IMR-90 (cell line): ENCODE results near the gene DDX52. TPM values are rescaled to one million over a fixed set of nuclear protein-coding genes. Genes with fewer than 3 reads are reported as not detected.

Experiments
- ATAC-seq: fragments of 200-7000 bp; cut with Tn5 transposase; 2 replicates; pipeline ENCODE4 v1.9.1; 2020; ENCODE audit warnings: low read depth, mild to moderate bottlenecking, moderate library complexity
- BruUV-seq: library from RNA; stranded (reverse); fragments of 400-500 nt; replicated peaks from 2 replicates; lab custom pipeline; 2021; lab: Mats Ljungman, UMichigan
- CTCF ChIA-PET: fragments of 300-600 bp; formaldehyde crosslinking; extraction: SDS; loops from one replicate; lab custom pipeline; 2021; ENCODE audit warnings: antibody characterized with exemption; lab: Yijun Ruan, JAX
- POLR2A ChIA-PET: fragments of 300-600 bp; sonication (Branson Sonifier 250); formaldehyde crosslinking; loops from one replicate; lab custom pipeline; 2022; ENCODE audit warnings: antibody characterized with exemption; ENCODE audit not compliant: unreplicated experiment; lab: Charles Lee
- DNase-seq: peaks from one replicate; pipeline ENCODE4 v3.0.0; 2013
- H2AFZ ChIP-seq: replicated peaks from 2 replicates; pipeline ENCODE3; 2013; ENCODE audit warnings: low read length, mild to moderate bottlenecking; ENCODE audit not compliant: poor library complexity
- H2AK5ac ChIP-seq: 2 replicates; pipeline ENCODE4 v1.6.1; 2013; ENCODE audit warnings: low read depth, low read length, inconsistent platforms
- H2AK9ac ChIP-seq: replicated peaks from 2 replicates; pipeline ENCODE3; 2013; ENCODE audit warnings: mild to moderate bottlenecking, low read depth, low read length, moderate library complexity; ENCODE audit not compliant: poor library complexity
- H2BK120ac ChIP-seq: 2 replicates; pipeline ENCODE4 v1.6.1; 2013; ENCODE audit warnings: low read depth, low read length, inconsistent platforms
- H2BK15ac ChIP-seq: 3 replicates; pipeline ENCODE4 v1.6.1; 2013; ENCODE audit warnings: low read depth, low read length, inconsistent platforms
- H2BK20ac ChIP-seq: 2 replicates; pipeline ENCODE4 v1.6.1; 2013; ENCODE audit warnings: low read depth, mild to moderate bottlenecking, inconsistent platforms, low read length, moderate library complexity
- H2BK5ac ChIP-seq: 2 replicates; pipeline ENCODE4 v1.6.1; 2013; ENCODE audit warnings: mild to moderate bottlenecking, low read depth, low read length, inconsistent platforms; ENCODE audit not compliant: poor library complexity, severe bottlenecking
- H3K14ac ChIP-seq: replicated peaks from 2 replicates; pipeline ENCODE4 v1.6.1; 2013; ENCODE audit warnings: low read depth, low read length, inconsistent platforms
- H3K18ac ChIP-seq: 2 replicates; pipeline ENCODE4 v1.6.1; 2013; ENCODE audit warnings: low read depth, low read length, control low read depth
- H3K23ac ChIP-seq: 2 replicates; pipeline ENCODE4 v1.6.1; 2013; ENCODE audit warnings: low read depth, low read length, inconsistent platforms
- H3K27ac ChIP-seq: 2 replicates; pipeline ENCODE4 v1.5.1; 2013; ENCODE audit warnings: mild to moderate bottlenecking, control low read depth, low read length; ENCODE audit not compliant: insufficient read depth
- H3K27me3 ChIP-seq: 2 replicates; pipeline ENCODE4 v1.6.1; 2013; ENCODE audit warnings: low read length; ENCODE audit not compliant: control insufficient read depth, insufficient read depth
- H3K36me3 ChIP-seq: 2 replicates; pipeline ENCODE4 v1.6.1; 2013; ENCODE audit warnings: low read length, mixed read lengths; ENCODE audit not compliant: control insufficient read depth, insufficient read depth
- H3K4ac ChIP-seq: 2 replicates; pipeline ENCODE4 v1.6.1; 2013; ENCODE audit warnings: low read depth, low read length, inconsistent platforms
- H3K4me1 ChIP-seq: 2 replicates; pipeline ENCODE4 v1.6.1; 2013; ENCODE audit warnings: low read length, mixed read lengths; ENCODE audit not compliant: control insufficient read depth, insufficient read depth
- H3K4me2 ChIP-seq: 2 replicates; pipeline ENCODE4 v1.6.1; 2013; ENCODE audit warnings: low read depth, mild to moderate bottlenecking, control low read depth, low read length, moderate library complexity
- H3K4me3 ChIP-seq: 2 replicates; pipeline ENCODE4 v1.5.1; 2013; ENCODE audit warnings: low read depth, mild to moderate bottlenecking, control low read depth, low read length, moderate library complexity; ENCODE audit not compliant: insufficient read depth
- H3K56ac ChIP-seq: 2 replicates; pipeline ENCODE4 v1.6.1; 2013; ENCODE audit warnings: low read length, inconsistent platforms; ENCODE audit not compliant: insufficient read depth; ENCODE audit errors: extremely low read depth
- H3K79me1 ChIP-seq, 2 experiments: 2 replicates each; pipeline ENCODE4 v1.6.1; 2013; ENCODE audit warnings: low read length in 2 of 2, inconsistent platforms in 1 of 2, low read depth in 1 of 2
- H3K9ac ChIP-seq: 2 replicates; pipeline ENCODE4 v1.6.1; 2013; ENCODE audit warnings: low read depth, low read length, control low read depth
- H3K9me1 ChIP-seq: 2 replicates; pipeline ENCODE4 v1.6.1; 2013; ENCODE audit warnings: low read length, inconsistent platforms; ENCODE audit not compliant: insufficient read depth
- H3K9me3 ChIP-seq: 2 replicates; pipeline ENCODE4 v1.6.1; 2013; ENCODE audit warnings: low read length; ENCODE audit not compliant: control insufficient read depth, insufficient read depth
- H4K20me1 ChIP-seq: 2 replicates; pipeline ENCODE4 v1.6.1; 2013; ENCODE audit warnings: low read length, inconsistent platforms; ENCODE audit not compliant: insufficient read depth
- H4K5ac ChIP-seq: 2 replicates; pipeline ENCODE4 v1.6.1; 2013; ENCODE audit warnings: mild to moderate bottlenecking, low read depth, low read length, control low read depth
- H4K8ac ChIP-seq, 2 experiments: 2 replicates each; pipeline ENCODE4 v1.6.1; 2013; ENCODE audit warnings: low read depth in 2 of 2, low read length in 2 of 2, control low read depth in 1 of 2, inconsistent platforms in 1 of 2
- H4K91ac ChIP-seq: 2 replicates; pipeline ENCODE4 v1.6.1; 2013; ENCODE audit warnings: low read depth, low read length, inconsistent platforms; ENCODE audit not compliant: insufficient read depth
- BHLHE40 ChIP-seq: fragments of 150-350 bp; IDR thresholded peaks from 2 replicates; pipeline ENCODE4 v1.6.1; 2016; ENCODE audit warnings: mild to moderate bottlenecking, low read depth, low read length
- CEBPB ChIP-seq: IDR thresholded peaks from 2 replicates; pipeline ENCODE4 v1.6.1; 2012; ENCODE audit warnings: low read depth, low read length, improper control_type of control experiment
- CHD1 ChIP-seq: IDR thresholded peaks from 2 replicates; pipeline ENCODE4 v1.6.1; 2012; ENCODE audit warnings: low read depth, low read length, improper control_type of control experiment
- FOS ChIP-seq: fragments of 150-350 bp; IDR thresholded peaks from 2 replicates; pipeline ENCODE4 v1.6.1; 2016; ENCODE audit warnings: low read depth, low read length
- MAFK ChIP-seq: IDR thresholded peaks from 2 replicates; pipeline ENCODE4 v1.6.1; 2012; ENCODE audit warnings: low read depth, low read length, improper control_type of control experiment
- MAZ ChIP-seq: IDR thresholded peaks from 2 replicates; pipeline ENCODE4 v1.6.1; 2012; ENCODE audit warnings: low read depth, mild to moderate bottlenecking, low read length, improper control_type of control experiment, moderate library complexity, borderline replicate concordance
- MXI1 ChIP-seq: IDR thresholded peaks from 2 replicates; pipeline ENCODE4 v1.6.1; 2012; ENCODE audit warnings: low read depth, mild to moderate bottlenecking, low read length, moderate library complexity, borderline replicate concordance
- NFE2L2 ChIP-seq: fragments of 150-350 bp; IDR thresholded peaks from 2 replicates; pipeline ENCODE4 v1.6.1; 2016; ENCODE audit warnings: low read depth, mild to moderate bottlenecking, low read length
- POLR2A ChIP-seq: IDR thresholded peaks from 2 replicates; pipeline ENCODE4 v1.6.1; 2012; ENCODE audit warnings: mild to moderate bottlenecking, low read depth, low read length
- RAD21 ChIP-seq: IDR thresholded peaks from 2 replicates; pipeline ENCODE4 v1.6.1; 2012; ENCODE audit warnings: low read length, improper control_type of control experiment
- RCOR1 ChIP-seq: IDR thresholded peaks from 2 replicates; pipeline ENCODE4 v1.6.1; 2012; ENCODE audit warnings: mild to moderate bottlenecking, low read length, improper control_type of control experiment; ENCODE audit not compliant: insufficient replicate concordance
- RFX5 ChIP-seq: IDR thresholded peaks from 2 replicates; pipeline ENCODE4 v1.8.0; 2012; ENCODE audit warnings: low read depth, mild to moderate bottlenecking, low read length, moderate library complexity
- SMC3 ChIP-seq: fragments of 150-350 bp; IDR thresholded peaks from 2 replicates; pipeline ENCODE4 v1.6.1; 2016; ENCODE audit warnings: low read depth, mild to moderate bottlenecking, antibody characterized with exemption, low read length, moderate library complexity
- WGBS, 2 experiments: methylation state at CpG; one replicate each; pipeline versions ENCODE4 v1.1.5 to v1.1.7; 2013; ENCODE audit warnings: missing lambda C conversion rate in 2 of 2; ENCODE audit not compliant: insufficient read length in 1 of 2; ENCODE audit errors: extremely low coverage in 2 of 2; 5-methylcytosine and 5-hydroxymethylcytosine counted together
- dilution Hi-C: fragments of 300-500 bp; cut with HindIII; formaldehyde crosslinking; loops from one replicate; pipeline ENCODE4 v1.14.3; 2018; ENCODE audit warnings: low sequenced_read_pairs; ENCODE audit not compliant: unreplicated experiment
- in situ Hi-C: fragments of 300-500 bp; cut with MboI; formaldehyde crosslinking; loops from 3 replicates; pipeline ENCODE4 v1.14.3; 2019; ENCODE audit warnings: low sequenced_read_pairs, inconsistent platforms, mixed read lengths
- intact Hi-C: fragments of 100-400 bp; cut with micrococcal nuclease; formaldehyde crosslinking; loops from 2 replicates; pipeline ENCODE4 v1.10.0; 2022
- polyA plus RNA-seq, 3 experiments: library from polyadenylated mRNA; depleted of rRNA; stranded (reverse); fragments of >200 nt; gene quantifications; 2 replicates each; pipeline ENCODE4 v1.2.3, GENCODE V29; 2012; ENCODE audit warnings: low replicate concordance in 1 of 3
- total RNA-seq: library from RNA; depleted of rRNA; stranded (reverse); fragments of >200 nt; gene quantifications from 2 replicates; pipeline ENCODE4 v1.2.3, GENCODE V29; 2012
- TF ChIP-seq, protein P1 (sequence below): fragments of 150-350 bp; IDR thresholded peaks from 2 replicates; pipeline ENCODE4 v1.6.1; 2017; ENCODE audit warnings: mild to moderate bottlenecking, antibody characterized with exemption, low read length, low read depth
- TF ChIP-seq, protein P2 (sequence below): fragments of 150-350 bp; IDR thresholded peaks from 2 replicates; pipeline ENCODE4 v1.6.1; 2016; ENCODE audit warnings: low read depth, mild to moderate bottlenecking, low read length, moderate library complexity, borderline replicate concordance
- TF ChIP-seq, protein P3 (sequence below): conservative IDR thresholded peaks from 2 replicates; pipeline ENCODE4 v1.5.1; 2012; ENCODE audit warnings: mild to moderate bottlenecking, low read depth, low read length, improper control_type of control experiment

Gene DDX52
- total and polyA plus RNA-seq, 2 of the 4 experiments (the other 2 are of a cell fraction): 12.5 to 26.7 TPM

DNA sequence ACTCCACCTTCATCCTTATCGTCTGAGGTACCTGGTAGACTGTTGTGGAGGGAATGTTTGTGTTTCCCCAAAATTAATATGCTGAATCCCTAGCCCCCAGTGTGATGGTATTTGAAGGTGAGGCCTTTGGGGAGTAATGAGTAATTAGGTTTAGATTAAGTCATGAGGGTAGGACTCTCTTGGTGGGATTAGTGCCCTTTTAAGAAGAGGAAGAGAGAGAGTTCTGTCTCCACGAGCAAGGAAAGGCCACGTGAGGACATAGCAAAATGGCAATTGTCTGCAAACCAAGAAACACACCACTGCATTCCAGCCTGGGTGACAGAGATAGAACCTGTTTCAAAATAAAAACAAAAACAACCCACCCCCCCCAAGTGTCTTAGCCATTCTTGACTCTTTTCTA lies 21.0 kb upstream of the DDX52 start:
- Histone ChIP-seq H3K36me3 (no peaks in the 10 kb centered on the region), H3K9ac (no peak overlapping the region), H3K27me3 (no peaks in the 10 kb centered on the region), H3K18ac (no peak overlapping the region), H4K91ac (no peak overlapping the region), H2AFZ (no peak overlapping the region), H3K27ac (no peak overlapping the region), H3K9me3 (no peaks in the 10 kb centered on the region), H4K20me1 (no peaks in the 10 kb centered on the region), H3K4ac (no peak overlapping the region), H3K4me2 (no peak overlapping the region), H3K9me1 (no peaks in the 10 kb centered on the region), H3K56ac (no peak overlapping the region), H2AK9ac (no peak overlapping the region), H4K5ac (no peak overlapping the region), H3K4me1 (no peaks in the 10 kb centered on the region), H3K23ac (no peak overlapping the region), H3K4me3 (no peak overlapping the region), H2BK15ac (no peak overlapping the region), H2BK120ac (no peak overlapping the region), H2AK5ac (no peak overlapping the region), H2BK20ac (no peak overlapping the region), H4K8ac (no peak overlapping the region), H3K14ac (no peak overlapping the region), H2BK5ac (no peak overlapping the region), H3K79me1 (no peaks in the 10 kb centered on the region)
- no TSS peak for BruUV-seq
- intact Hi-C loops: no loop called here
- no CpG with 5 or more reads among the region's 3 CpGs for WGBS, 2 experiments
- no peak for TF ChIP-seq MXI1
- TF ChIP-seq RCOR1: no peak
- no peak for TF ChIP-seq RFX5
- no peak for TF ChIP-seq FOS
- TF ChIP-seq CEBPB: no peak
- TF ChIP-seq MAFK: no peak
- TF ChIP-seq RAD21: no peak
- TF ChIP-seq, protein P1, sequence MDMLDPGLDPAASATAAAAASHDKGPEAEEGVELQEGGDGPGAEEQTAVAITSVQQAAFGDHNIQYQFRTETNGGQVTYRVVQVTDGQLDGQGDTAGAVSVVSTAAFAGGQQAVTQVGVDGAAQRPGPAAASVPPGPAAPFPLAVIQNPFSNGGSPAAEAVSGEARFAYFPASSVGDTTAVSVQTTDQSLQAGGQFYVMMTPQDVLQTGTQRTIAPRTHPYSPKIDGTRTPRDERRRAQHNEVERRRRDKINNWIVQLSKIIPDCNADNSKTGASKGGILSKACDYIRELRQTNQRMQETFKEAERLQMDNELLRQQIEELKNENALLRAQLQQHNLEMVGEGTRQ: no peak
- TF ChIP-seq POLR2A: no peak
- TF ChIP-seq, protein P2, sequence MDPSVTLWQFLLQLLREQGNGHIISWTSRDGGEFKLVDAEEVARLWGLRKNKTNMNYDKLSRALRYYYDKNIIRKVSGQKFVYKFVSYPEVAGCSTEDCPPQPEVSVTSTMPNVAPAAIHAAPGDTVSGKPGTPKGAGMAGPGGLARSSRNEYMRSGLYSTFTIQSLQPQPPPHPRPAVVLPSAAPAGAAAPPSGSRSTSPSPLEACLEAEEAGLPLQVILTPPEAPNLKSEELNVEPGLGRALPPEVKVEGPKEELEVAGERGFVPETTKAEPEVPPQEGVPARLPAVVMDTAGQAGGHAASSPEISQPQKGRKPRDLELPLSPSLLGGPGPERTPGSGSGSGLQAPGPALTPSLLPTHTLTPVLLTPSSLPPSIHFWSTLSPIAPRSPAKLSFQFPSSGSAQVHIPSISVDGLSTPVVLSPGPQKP: no peak
- no peak for TF ChIP-seq NFE2L2
- TF ChIP-seq, protein P3, sequence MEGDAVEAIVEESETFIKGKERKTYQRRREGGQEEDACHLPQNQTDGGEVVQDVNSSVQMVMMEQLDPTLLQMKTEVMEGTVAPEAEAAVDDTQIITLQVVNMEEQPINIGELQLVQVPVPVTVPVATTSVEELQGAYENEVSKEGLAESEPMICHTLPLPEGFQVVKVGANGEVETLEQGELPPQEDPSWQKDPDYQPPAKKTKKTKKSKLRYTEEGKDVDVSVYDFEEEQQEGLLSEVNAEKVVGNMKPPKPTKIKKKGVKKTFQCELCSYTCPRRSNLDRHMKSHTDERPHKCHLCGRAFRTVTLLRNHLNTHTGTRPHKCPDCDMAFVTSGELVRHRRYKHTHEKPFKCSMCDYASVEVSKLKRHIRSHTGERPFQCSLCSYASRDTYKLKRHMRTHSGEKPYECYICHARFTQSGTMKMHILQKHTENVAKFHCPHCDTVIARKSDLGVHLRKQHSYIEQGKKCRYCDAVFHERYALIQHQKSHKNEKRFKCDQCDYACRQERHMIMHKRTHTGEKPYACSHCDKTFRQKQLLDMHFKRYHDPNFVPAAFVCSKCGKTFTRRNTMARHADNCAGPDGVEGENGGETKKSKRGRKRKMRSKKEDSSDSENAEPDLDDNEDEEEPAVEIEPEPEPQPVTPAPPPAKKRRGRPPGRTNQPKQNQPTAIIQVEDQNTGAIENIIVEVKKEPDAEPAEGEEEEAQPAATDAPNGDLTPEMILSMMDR: no peak
- TF ChIP-seq MAZ: no peak
- TF ChIP-seq SMC3: no peak
- no peak for TF ChIP-seq CHD1
- TF ChIP-seq BHLHE40: no peak
- dilution Hi-C loops: no loop called here
- CTCF ChIA-PET: no interaction called here
- DNase-seq: no peak
- POLR2A ChIA-PET: no interaction called here
- no peak for ATAC-seq
- in situ Hi-C loops: no loop called here
